NCI-H2171 (cell line): ENCODE results near the gene GADL1.

Experiments used
- DNase-seq: peaks from one replicate; lab custom pipeline; 2025; lab: John Stamatoyannopoulos, UW

Gene GADL1, protein sequence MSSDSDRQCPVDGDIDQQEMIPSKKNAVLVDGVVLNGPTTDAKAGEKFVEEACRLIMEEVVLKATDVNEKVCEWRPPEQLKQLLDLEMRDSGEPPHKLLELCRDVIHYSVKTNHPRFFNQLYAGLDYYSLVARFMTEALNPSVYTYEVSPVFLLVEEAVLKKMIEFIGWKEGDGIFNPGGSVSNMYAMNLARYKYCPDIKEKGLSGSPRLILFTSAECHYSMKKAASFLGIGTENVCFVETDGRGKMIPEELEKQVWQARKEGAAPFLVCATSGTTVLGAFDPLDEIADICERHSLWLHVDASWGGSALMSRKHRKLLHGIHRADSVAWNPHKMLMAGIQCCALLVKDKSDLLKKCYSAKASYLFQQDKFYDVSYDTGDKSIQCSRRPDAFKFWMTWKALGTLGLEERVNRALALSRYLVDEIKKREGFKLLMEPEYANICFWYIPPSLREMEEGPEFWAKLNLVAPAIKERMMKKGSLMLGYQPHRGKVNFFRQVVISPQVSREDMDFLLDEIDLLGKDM

DNA sequence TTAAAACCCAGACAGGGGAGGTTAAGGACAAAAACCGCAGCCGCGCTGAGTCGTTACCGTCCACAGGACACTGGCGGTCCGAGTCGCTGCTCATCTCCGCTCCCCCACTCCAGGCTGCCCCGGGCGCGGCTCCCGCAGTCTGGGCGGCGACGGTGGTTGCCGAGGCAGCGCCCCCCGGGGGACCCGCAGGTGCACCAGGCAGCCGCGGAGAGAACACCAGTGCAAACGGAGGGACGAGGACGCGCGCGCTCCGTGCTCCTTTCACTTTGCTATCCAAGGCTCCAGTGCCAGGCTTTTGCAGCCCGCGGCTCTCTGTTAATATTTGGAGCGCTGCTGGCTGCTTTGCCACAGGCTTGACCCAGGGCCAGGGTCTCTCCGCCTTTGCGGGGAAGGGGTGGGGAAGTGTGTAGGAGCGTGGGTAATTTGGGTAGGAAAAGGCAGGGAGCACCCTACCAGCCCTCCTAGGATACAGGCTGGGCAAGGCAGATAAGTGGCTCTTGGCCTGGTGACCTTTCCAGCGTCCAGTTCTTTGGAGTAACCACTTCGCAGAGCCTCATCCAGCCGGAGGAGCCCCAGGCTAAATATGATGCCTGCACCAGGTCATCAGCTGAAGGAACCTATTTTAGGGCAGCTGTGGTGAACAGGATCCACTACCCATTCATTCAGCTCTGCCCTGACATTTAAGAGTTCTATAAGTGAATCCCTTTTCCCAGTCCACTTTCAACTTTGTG lies at the start of gene GADL1:
GADL1 (minus strand) TSS at position 141 of the 731 bp plus-strand sequence; CDS start at position 94, 47 bp downstream.
- DNase-seq, result no peak

DNA sequence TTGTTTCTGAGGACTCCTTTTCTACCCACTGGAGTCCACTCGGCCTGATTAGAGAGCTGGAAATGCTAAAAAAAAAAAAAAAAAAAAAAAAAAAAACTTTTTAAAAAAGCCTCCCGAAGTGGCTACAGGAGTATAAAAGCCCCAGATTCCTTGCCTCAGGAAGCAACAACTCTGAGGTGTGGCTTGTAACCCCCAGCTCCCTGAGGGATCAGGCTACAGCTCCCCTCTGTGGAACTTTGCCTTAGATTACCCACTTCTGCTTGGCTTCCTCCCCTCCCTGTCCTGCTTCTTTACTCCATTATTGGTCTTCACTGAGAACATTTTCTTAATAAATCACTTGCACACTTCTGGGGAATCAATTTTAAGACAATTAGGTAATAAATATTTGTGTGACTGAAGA lies 49.7 kb upstream of the GADL1 start:
- no peak for DNase-seq

DNA sequence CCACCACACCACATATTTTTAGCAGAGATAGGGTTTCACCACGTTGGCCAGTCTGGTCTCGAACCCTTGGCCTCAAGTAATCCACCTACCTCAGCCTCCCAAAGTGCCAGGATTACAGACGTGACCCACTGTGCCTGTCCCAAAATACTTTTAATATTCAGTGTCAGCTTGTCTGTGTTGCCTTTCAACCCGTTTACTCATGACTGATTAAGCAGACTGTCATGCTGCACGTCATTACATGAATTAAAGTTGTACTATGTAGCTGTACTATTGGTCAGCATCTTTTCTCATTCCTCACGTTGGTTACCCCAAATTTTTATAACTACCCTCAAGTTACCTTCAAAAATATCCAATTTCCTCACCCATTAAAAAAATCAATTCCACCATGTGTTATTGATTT lies 48.7 kb upstream of the GADL1 start:
- no peak for DNase-seq

DNA sequence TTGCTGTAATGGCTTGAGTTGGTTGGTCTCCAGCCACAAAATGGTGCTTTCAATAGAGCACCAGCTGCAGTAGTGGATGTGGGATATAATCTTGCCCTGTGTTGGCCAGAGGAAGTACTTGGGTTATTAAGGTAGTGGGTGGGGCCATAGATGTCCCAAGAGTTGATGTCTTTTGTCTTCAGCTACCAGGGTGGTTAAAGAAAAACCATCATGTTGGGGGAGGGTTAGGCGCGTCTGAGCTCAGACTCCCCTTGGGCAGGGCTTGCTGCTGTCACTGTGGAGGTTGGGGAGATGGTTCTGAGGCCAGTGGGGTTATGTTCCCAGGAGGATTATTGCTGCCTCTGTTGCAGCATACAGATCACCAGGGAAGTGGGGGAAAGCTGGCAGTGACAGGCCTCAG lies 46.9 kb upstream of the GADL1 start:
- no peak for DNase-seq

DNA sequence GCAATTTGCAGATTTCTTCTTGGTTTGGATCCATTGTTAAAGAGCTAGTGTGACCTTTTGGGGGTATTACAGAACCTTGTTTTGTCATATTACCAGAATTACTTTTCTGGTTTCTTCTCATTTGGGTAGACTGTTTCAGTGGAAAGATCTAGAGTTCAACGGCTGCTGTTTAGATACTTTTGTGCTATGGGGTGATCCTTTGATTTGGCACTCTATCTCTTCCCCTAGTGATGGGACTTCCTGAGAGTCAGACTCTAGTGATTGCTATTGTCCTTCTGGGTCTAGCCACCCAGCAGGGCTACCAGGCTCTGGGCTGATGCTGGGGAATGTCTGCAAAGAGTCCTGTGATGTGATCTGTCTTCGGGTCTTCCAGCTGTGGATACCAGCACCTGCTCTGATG lies 46.3 kb upstream of the GADL1 start:
- DNase-seq, result no peak

DNA sequence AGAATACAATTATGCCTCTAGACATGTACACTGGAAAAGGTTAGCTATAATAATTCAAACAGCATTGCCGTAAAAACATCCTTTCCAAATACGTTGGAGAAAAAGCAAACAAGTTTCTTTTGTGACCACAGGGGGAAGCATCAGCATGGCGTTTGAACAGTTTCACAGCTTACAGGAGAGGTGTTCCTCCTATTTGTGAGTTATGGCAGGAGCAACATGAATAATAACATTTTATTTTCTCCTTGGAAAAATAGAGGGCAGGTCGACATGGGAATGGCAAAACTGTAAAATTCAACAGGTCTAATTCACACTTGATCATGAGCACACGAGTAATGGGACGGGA lies 39.7 kb upstream of the GADL1 start:
- DNase-seq, result no peak

DNA sequence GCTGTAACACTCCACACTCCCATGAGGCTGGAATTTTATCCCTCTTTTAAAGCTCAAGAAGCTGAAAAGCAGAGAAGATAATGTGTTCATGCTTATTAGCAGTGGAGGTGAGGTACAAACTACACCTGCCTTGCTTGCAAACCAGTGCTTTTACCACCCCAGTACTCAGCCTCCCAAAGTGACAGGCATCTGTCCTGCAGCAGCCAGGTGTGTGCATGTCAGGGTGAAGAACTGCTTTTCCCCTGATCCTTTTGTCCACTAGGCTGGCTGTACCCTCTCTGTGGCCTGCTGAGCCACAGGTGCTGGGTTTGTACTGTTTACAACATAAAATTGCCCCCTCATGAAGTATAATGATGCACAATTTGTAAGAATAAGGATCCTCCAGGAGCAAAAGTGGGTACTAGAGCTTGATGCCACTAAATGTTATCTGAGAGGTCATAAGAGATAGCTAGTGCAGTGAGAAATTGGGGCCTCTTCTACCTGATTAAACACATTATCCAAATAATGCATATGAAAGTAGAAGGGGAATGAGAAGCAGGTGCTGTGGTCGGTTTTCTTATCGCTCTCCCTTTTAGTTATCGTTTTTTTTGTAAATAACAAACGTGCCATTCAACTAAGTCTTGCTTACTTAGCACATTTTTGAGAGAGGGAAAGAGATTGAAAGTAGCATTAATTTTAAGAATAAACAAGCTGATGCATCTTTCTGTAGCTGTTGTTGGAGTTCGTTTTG lies 39.2 kb upstream of the GADL1 start:
- DNase-seq, result no peak

DNA sequence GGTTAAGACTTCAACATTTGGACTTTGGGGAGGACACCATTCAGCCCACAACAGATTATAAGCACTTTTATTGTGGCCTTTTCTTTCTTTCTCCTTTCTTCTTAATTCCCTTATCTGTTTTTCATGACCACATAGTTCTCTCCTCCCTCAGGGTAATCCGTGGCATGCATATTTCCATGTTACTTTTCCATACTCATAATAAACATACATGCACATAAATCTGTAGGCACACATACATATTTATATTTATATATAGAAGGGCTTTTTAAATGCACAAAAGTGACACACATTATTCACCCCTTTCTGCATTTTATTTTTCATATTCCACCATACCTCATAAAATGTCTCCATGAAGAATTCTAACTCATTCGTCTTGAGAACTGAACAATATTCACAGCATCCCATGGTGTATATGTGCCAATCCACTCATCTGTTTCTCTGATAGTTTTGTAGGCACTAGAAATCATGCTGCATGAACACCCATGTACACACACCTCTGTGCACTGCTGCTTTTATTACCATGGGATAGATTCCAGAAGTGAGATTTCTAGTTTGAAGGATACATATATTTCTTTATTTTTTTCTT lies 38.1 kb upstream of the GADL1 start:
- no peak for DNase-seq

DNA sequence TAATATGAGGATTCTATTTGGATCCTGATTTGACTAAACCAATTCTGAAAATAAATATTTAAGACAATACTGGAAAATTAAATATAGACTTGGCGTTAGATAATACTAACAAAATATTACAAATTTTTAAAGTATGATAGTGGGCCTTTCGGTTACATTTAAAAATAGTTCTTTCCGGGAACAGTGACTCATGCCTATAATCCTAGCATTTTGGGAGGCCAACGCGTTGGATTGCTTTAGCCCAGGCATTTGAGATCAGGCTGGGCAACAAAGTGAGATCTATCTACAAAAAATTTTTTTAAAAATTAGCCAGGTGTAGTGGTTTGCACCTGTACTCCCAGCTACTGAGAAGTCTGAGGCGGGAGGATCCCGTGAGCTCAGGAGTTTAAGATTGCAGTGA lies 30.3 kb upstream of the GADL1 start:
- DNase-seq, result no peak

DNA sequence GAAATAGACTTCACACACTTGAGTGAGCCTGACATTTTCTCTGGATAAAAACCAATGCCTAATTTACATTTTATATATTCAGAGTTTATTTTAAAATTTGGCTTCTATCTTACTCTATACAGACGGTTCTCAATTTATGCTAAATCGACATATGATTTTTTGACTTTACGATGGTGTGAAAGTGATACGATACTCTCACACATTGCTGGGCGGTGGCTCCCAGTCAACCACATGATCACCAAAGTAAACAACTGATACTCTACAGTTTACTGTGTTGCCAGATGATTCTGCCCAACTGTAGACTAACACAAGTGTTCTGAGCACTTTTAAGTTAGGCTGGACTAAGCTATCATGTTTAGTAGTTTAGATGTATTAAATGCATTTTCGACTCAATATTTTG lies 25.1 kb upstream of the GADL1 start:
- no peak for DNase-seq

DNA sequence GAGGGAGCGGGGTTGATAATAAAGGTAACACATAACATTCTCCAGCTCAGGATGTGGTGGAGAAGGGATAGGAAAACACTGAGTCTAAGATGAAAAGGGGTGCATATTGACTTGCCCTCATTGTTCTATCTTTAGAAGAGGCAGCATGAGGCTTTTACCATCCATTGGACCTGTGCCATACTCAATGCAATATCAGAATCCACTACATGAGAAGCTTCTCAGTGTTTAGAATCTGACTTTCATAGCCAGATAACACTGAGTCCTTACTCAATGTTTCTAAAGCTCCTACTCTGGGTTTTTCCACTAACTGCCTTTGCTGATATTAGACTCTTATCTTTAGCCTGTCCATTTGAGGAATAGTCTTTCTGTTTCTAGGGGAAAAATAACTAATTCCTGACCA lies 24.3 kb upstream of the GADL1 start:
- DNase-seq, result no peak

DNA sequence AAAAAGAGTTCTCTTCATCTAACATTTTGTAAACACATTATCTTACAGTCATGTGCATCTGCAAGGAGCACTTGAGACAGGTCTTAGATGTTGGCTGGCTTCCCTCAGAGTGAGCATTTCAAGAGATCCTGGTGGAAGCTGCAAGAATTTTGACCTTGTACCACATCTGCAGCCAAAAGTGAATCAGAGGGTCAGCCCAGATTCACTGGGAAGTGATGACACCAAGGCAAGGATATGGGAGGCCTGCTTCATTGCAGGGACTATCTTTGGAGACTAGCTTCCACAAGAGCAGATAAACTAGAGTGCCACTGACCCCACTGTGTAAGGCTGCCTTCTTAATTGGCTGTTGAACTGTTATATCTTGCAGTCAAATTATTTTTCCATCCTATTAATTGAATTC lies 21.3 kb upstream of the GADL1 start:
- DNase-seq, result no peak

DNA sequence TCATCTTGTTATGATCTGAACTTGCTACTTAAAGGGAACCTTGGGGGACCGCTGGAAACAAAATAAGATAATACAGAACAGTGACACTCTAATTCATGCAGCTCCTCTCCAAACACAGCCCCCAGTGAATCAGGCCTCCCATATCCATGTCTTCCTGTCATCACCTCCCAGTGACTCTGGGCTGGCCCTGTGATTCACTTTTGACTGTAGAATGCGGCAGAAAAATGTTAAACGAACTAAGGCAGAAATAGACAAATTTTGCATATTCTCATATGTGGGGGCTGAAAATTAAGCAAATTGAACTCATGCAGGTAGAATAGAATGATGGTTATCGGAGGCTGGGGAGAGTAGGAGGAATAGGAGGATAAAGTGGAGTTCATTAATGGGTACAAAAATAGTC lies 20.2 kb upstream of the GADL1 start:
- DNase-seq, result no peak

DNA sequence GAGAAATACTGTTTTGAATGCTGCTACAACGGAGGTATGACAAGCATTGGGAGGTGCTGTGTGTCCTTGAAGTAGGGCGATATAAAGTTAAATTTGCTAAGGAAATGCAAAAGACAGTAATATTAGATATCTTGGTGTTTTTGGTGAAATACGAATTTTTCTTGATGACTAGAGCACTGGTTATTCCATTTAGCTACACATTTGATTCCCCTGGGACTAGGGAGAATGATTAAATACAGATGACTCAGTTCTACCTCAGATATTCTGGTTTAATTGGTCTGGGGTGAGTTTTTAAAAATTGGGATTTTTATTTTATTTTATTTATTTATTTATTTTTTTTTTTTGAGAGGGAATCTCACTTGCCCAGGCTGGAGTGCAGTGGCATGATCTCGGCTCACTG lies 18.7 kb upstream of the GADL1 start:
- DNase-seq, result no peak

DNA sequence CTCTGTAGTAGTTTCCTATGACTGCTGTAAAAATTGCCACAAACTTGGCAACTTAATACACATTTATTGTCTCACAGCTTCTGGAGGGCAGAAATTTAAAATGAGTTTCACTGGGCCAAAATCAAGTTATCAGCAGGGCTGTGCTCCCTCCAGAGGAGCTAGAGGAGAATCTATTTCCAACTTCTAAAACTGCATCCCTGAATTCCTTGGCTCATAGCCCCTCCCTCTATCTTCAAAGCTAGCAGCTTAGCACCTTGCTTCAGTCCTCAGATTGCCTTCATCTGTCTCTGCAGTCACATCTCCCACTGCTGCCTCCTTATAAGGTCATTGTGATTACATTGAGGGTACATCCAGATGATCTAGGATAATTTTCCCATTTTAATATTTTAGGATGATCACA lies 17.8 kb upstream of the GADL1 start:
- DNase-seq, result no peak

DNA sequence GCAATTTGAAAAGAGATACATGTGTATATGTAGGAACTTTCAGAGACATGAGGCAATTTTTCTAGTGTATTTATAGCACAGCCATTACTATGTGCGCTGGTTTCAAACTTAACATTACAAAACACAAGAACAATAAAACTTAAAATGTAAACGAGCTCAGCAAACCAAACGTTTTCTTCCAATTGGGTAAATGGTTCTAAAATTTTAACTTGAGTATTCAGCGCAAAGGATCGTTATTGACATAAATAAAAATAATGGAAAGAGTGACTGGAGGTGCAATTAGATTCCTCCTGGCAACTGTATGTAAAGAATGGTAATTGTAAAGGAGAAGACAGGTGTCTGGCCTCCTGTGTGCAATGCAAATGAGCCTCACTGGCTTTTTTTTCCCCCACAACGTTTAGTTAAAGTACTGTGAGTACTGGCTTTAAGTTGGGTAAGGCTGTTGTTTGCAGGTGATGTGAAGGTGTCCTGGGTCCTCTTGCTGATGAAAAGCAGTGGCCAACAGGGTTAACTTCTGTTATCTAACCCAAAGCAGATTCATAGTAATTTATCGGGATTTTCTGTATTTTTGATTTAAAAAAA lies 14.1 kb upstream of the GADL1 start:
- no peak for DNase-seq

DNA sequence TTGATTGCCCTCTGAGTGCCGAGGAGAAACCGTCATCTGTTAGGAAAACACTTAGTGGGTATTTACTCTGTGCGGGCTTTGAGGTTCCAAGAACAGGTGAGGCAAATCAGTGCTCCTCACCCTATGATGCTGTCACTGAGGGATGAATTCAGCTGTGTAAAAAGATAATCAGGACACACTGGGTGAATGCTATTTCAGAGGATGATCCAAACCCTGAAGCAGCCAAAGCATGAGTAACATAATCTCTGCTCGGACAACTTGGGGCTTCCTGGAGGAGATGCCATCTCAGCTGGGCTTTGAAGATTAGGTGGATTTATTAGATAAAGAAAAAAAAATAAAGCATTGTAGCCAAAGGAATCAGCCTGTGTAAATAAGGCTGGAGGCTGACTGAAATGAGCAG lies 10.5 kb upstream of the GADL1 start:
- no peak for DNase-seq

DNA sequence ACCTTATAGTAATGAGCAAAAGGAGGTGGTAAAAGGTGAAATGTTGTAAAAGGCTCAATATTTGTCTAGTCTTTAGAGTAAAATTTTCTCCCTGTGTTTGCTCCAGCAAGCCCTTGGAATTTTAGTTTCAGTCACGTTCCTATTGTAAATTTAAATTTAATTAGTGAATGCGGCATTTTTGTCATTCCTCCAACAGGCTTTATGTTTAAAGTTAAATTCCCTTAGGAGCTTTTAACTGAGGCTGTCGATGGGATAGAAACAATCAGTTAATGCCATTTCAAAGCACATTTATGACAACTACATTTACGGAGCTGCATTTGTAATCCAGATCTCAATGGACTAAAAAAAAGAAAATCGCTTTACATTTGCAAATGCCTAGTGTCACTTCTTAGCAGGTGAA lies 868 bp upstream of the GADL1 start:
- no peak for DNase-seq

DNA sequence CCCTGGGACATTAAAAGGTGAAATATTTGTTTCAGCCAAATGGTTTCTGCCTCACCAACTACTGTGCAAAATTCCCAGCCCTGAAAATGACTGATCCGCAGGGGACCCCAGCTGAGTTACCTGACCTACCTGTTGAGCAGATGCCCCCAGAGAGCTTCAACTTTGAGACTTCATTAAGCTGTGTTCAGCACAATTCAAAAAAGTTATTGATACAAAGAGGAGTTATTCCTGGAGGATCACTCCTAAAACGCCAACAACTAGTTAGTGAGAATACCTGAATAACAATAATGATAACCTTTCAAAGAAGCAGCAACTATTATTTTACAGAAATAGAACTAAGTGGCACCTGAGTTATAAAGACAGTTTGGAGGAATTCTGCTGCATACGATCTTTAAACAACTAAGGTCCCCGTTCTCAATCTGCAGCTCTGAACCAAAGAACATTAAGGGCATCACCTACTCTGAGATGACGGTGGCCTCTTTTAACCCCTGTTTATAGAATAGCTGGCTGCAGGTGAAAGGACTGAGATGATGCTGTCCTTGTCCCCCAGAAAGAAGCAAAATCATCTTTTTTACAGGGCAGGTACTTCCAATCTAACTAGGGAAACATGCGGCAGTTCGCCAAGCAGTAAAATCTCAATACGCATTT lies 659 bp downstream of the GADL1 start:
- DNase-seq, result no peak

DNA sequence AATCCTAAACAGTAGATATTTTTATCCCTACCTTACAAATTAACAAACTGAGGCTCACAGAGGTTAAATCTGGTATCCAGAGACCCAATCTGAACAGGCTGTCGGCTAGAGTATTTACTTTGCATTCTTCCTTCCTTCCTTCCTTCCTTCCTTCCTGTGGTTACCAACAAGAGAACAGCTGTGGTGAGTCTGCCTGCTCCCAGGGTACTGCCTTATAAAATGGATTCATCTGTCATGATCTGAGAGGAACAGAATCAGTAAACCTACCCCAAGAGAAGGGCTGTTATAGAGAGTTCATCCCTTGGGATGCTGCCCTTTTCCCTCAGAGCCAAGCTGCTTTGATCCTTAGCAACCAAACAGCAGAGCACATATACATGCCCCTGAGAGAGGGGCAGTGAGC lies 3.6 kb downstream of the GADL1 start:
- DNase-seq, result no peak

DNA sequence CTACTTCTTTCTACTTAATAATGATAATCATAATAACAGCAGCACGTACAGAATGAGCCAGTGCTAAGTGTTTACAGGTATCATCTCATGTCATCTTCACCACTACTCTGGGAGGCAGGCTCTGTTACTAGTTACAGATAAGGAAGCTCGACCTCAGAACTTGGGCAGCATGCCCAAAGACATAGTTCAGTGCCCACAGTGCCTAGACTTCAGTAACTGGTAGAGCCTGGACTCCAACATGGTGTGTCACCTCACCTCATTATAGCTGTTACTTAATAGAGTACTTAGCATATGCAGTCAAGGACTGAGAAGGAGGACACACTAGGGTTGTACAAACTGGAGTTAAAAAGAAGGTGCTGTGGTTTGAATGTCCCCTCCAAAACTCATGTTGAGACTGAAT lies 7.6 kb downstream of the GADL1 start:
- DNase-seq, result no peak

DNA sequence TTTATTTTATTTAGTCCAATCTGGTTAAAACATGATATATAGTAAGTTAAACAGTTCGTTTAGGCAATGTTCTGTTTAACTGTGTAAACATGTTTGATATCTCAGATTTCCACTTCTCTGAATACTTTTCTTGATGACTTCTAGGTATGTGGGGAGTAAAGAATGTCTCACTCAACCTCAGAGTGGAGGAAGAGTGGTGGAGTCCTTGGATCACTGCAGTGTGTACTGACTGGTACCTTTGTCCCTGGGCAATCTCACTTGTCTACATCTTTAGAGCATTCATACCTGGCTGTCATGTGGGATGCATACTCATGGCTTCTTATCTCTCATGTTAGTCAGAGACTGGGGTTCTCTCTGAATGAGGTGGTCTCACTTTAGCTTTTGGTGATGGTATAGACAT lies 15.6 kb downstream of the GADL1 start:
- no peak for DNase-seq
